OCI-LY7 (cell line): ENCODE results near the gene SLC39A13.

Experiments
- EZH2phosphoT487 ChIP-seq: fragments of 200-600 bp; sonication (generic); IDR thresholded peaks from 2 replicates; pipeline ENCODE4 v1.6.1; 2018; ENCODE audit warnings: low read depth, borderline replicate concordance, mild to moderate bottlenecking, mixed run types, antibody characterized with exemption, low read length, moderate library complexity, mixed read lengths
- TF ChIP-seq, protein P1 (sequence below): fragments of 200-600 bp; sonication (generic); conservative IDR thresholded peaks from 2 replicates; pipeline ENCODE4 v1.5.1; 2014; ENCODE audit warnings: mild to moderate bottlenecking, antibody characterized with exemption, low read length, moderate library complexity, mixed read lengths

DNA sequence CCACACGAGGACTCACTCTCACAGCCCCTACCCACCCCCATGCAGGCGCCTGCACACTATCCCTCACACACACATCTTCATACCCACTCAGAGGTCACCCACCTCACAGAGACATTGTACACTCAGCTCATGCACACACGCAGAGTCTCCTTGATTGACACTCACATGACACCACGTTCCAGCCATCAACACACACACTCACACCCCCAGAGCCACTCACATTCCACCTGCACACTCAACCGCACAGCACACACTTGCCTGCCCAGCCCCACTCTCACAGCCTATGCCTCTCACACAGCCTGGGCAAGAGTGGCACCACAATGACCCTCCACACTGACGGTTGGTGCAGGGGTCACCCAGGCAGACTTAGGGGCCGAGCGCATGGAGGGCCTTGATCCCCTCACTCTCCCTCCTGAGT is 32.3 kb upstream of the SLC39A13 start:
- TF ChIP-seq, protein P1, sequence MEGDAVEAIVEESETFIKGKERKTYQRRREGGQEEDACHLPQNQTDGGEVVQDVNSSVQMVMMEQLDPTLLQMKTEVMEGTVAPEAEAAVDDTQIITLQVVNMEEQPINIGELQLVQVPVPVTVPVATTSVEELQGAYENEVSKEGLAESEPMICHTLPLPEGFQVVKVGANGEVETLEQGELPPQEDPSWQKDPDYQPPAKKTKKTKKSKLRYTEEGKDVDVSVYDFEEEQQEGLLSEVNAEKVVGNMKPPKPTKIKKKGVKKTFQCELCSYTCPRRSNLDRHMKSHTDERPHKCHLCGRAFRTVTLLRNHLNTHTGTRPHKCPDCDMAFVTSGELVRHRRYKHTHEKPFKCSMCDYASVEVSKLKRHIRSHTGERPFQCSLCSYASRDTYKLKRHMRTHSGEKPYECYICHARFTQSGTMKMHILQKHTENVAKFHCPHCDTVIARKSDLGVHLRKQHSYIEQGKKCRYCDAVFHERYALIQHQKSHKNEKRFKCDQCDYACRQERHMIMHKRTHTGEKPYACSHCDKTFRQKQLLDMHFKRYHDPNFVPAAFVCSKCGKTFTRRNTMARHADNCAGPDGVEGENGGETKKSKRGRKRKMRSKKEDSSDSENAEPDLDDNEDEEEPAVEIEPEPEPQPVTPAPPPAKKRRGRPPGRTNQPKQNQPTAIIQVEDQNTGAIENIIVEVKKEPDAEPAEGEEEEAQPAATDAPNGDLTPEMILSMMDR: no peak
- no peak for TF ChIP-seq EZH2phosphoT487
